Spleen (tissue), 11 donors: ENCODE measurements around the gene ARID4B. TPM values are rescaled to one million over a fixed set of nuclear protein-coding genes. Genes with fewer than 3 reads are reported as not detected.

ENCODE experiments used
- DNase-seq: peaks from one replicate; pipeline ENCODE4 v3.0.0-alpha.2; 2020
- H3K27ac ChIP-seq, 8 donors: fragments of 200-600 bp; sonication (generic) in 7 of 8; 1 replicate in 4 of 8; 2 replicates in 4 of 8; pipeline versions ENCODE4 v1.5.0 to v1.8.0; 2016 to 2021; ENCODE audit warnings: inconsistent platforms in 4 of 8, mild to moderate bottlenecking in 4 of 8, moderate library complexity in 1 of 8
- H3K27me3 ChIP-seq, 7 donors: fragments of 200-600 bp; sonication (generic) in 6 of 7; replicated peaks in 1 of 7; 1 replicate in 4 of 7; 2 replicates in 3 of 7; pipeline versions ENCODE4 v1.5.0 to v1.8.0; 2016 to 2021; ENCODE audit warnings: inconsistent platforms in 3 of 7, mild to moderate bottlenecking in 1 of 7
- H3K36me3 ChIP-seq, 6 donors: fragments of 200-600 bp; sonication (generic) in 5 of 6; 1 replicate in 4 of 6; 2 replicates in 2 of 6; pipeline versions ENCODE4 v1.5.0 to v1.8.0; 2016 to 2021; ENCODE audit warnings: inconsistent platforms in 2 of 6
- H3K4me1 ChIP-seq, 6 donors: fragments of 200-600 bp; sonication (generic) in 5 of 6; 1 replicate in 3 of 6; 2 replicates in 3 of 6; pipeline versions ENCODE4 v1.5.0 to v1.8.0; 2016 to 2021; ENCODE audit warnings: inconsistent platforms in 3 of 6
- H3K4me3 ChIP-seq, 8 donors: fragments of 200-600 bp; sonication (generic) in 7 of 8; 1 replicate in 4 of 8; 2 replicates in 4 of 8; pipeline versions ENCODE4 v1.5.0 to v1.8.0; 2016 to 2021; ENCODE audit warnings: inconsistent platforms in 4 of 8, mild to moderate bottlenecking in 4 of 8, moderate library complexity in 2 of 8
- H3K9me3 ChIP-seq, 8 donors: fragments of 200-600 bp; sonication (generic) in 7 of 8; 1 replicate in 4 of 8; 2 replicates in 4 of 8; pipeline versions ENCODE4 v1.5.0 to v1.8.0; 2016 to 2021; ENCODE audit warnings: inconsistent platforms in 4 of 8
- POLR2A ChIP-seq, 3 donors: fragments of 450-650 bp; IDR thresholded peaks; one replicate each; pipeline ENCODE4 v1.5.1; 2017; ENCODE audit warnings: antibody characterized with exemption in 3 of 3, mild to moderate bottlenecking in 1 of 3
- POLR2AphosphoS5 ChIP-seq, 3 donors: sonication (generic); formaldehyde crosslinking; IDR thresholded peaks; one replicate each; pipeline ENCODE4 v1.5.1; 2017; ENCODE audit warnings: antibody characterized with exemption in 3 of 3
- WGBS, 5 donors: extraction: QIAGEN DNeasy Blood & Tissue Kit in 3 of 5; methylation state at CpG; one replicate each; pipeline versions ENCODE4 v1.1.5 to v1.1.7; 2013 to 2018; 5-methylcytosine and 5-hydroxymethylcytosine counted together
- intact Hi-C: fragments of 100-400 bp; cut with DNase I; formaldehyde crosslinking; loops from one replicate; pipeline ENCODE4 v1.15.0; 2023; ENCODE audit warnings: low total_unique reads
- polyA plus RNA-seq, 3 donors: library from polyadenylated mRNA; stranded (reverse); fragments of 200-250 nt; gene quantifications; one replicate each; pipeline ENCODE4 v1.2.1, GENCODE V29; 2013
- total RNA-seq, 7 donors: library from RNA; depleted of rRNA in 3 of 7; stranded (reverse); fragments of >200 nt in 3 of 7; fragmentation: NEBNext Ultra II Directional in 4 of 7; extraction: Animal tissue kit (Norgen Biotek cat#: 25700) in 4 of 7; gene quantifications; one replicate each; pipeline versions ENCODE4 v1.1.0 to v1.2.1, GENCODE V29; 2016 to 2021
- TF ChIP-seq, protein P1 (sequence below), 11 experiments: fragments of 200-600 bp in 7 of 11; fragments of 450-650 bp in 4 of 11; sonication (generic) in 4 of 11; IDR thresholded peaks in 8 of 11; conservative IDR thresholded peaks in 3 of 11; 1 replicate in 7 of 11; 2 replicates in 4 of 11; pipeline versions ENCODE4 v1.4.0 to v1.8.0; 2016 to 2021; ENCODE audit warnings: antibody characterized with exemption in 11 of 11, inconsistent platforms in 4 of 11, mild to moderate bottlenecking in 1 of 11
- donor health status: healthy with polysubstance abuse.
- donor health status: DM: no; HTN: no; CAD: no; lungs with moderate emphysema.
- donor health status: DM: no; HTN: no; CAD: no.
- donor health status: Bipolar disorder and iron deficiency.
- donor health status: healthy.
- donor health status: DM: no; HTN: no; CAD: no.
- donor health status: DM: yes; HTN: yes; CAD: no.

ARID4B gene
- total and polyA plus RNA-seq, 10 donors, result 13.2 to 82.0 (median 65.6) TPM

DNA sequence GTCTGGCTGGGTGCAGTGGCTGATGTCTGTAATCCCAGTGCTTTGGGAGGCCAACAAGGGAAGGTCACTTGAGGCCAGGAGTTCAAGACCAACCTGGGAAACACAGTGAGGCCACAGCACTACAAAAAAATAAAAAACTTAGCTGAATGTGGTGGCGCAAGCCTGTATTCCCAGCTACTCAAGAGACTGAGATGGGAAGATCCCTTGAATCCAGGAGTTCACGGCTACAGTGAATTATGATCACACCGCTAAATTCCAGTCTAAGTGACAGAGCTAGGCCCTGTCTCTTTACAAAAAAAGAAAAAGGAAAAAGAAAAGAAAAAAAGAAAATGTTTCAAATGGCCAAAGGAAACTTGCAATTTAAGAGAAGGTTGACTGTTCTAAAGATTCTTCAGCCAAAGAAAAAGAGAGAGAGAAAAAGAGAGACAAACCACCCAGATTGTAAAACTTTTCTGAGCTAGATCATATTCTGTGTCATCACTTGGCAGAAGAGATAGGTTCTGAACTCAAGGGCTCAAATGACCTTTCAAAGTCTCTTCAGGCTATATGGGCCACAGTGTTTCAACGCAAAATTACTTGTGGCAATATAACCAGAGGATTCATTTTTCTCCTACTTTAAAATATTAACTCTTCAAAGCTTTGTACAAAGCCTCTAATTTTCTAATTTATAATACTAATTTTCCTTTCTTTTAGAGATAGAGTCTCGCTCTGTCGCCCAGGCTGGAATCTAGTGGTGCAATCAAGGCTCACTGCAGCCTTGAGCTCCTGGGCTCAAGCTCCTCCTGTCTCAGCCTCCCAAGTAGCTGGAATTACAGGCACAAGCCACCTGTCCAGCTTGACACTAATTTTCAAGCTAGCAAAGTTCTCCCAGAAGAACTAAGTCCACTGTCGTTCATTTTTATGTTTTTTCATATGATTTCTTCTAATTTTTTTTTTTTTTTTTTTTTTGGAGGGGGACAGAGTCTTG is 20.5 kb downstream of the ARID4B start:
- Histone ChIP-seq H3K4me1 (peaks cover 31 to 86% (median 73%) of the 10 kb centered on the region in 6 donors), H3K27ac (peak overlapping the region in 1 of 8 donors; percentile 22), H3K27me3 (no peaks in the 10 kb centered on the region), H3K4me3 (no peak overlapping the region), H3K9me3 (no peaks in the 10 kb centered on the region), H3K36me3 (peaks cover 0 to 19% (median 0%) of the 10 kb centered on the region in 6 donors)
- TF ChIP-seq, protein P1, sequence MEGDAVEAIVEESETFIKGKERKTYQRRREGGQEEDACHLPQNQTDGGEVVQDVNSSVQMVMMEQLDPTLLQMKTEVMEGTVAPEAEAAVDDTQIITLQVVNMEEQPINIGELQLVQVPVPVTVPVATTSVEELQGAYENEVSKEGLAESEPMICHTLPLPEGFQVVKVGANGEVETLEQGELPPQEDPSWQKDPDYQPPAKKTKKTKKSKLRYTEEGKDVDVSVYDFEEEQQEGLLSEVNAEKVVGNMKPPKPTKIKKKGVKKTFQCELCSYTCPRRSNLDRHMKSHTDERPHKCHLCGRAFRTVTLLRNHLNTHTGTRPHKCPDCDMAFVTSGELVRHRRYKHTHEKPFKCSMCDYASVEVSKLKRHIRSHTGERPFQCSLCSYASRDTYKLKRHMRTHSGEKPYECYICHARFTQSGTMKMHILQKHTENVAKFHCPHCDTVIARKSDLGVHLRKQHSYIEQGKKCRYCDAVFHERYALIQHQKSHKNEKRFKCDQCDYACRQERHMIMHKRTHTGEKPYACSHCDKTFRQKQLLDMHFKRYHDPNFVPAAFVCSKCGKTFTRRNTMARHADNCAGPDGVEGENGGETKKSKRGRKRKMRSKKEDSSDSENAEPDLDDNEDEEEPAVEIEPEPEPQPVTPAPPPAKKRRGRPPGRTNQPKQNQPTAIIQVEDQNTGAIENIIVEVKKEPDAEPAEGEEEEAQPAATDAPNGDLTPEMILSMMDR (IDR thresholded peaks at IDR 0.05 in 8 of 11, conservative IDR thresholded peaks at IDR 0.05 in 3 of 11), result no peak
- TF ChIP-seq POLR2AphosphoS5 (IDR thresholded peaks at IDR 0.05), result no peak
- no peak for TF ChIP-seq POLR2A (IDR thresholded peaks at IDR 0.05)
- WGBS, 5 donors, result 87 to 94% (median 90%) methylated on average over 7 of the region's 7 CpGs
- intact Hi-C loops, result no loop called here
- DNase-seq, result no peak

DNA sequence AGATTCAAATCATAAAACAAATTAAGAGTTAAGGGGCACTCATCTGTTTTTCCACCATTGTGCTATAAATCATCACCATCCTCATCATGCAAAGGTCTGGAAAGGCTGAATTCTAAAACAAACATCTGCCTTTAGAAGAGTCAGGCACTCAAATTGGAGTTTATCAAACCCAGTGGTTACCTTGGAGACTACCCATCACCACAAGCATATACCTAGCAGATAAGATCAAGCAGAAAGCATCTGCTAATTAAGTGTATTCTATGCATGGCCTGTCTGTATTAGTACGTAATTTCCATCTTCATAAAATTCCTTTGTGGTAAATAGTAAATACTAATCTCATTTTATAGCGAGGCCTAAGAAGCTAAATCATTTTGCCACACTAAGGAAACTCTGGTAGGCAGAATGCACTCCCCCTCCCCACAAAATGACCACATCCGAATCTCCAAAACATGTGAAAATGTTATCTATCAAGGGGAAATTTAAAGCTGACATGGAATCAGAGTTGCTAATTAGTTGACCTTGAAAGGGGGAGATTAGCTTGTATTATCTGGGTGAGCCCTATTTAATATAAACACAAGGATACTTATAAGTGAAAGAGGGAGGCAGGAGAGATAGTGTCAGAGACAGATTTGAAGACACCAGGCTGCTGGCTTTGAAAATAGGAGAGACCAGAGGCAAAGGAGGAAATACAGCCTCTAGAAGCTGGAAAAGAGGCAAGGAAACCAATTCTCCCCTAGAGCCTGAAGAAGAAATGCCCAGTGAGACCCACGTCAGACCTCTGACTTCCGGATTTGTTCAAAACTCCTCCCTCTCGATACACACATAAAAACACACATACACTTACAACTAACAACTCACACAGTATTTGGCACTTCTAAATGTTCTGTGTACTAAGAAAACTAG is 23.2 kb downstream of the ARID4B start:
- Histone ChIP-seq H3K36me3 (no peaks in the 10 kb centered on the region), H3K27me3 (no peaks in the 10 kb centered on the region), H3K9me3 (no peaks in the 10 kb centered on the region), H3K4me3 (no peak overlapping the region), H3K27ac (peak overlapping the region; percentile 2 to 70 (median 56)), H3K4me1 (peaks cover 25 to 88% (median 69%) of the 10 kb centered on the region in 6 donors)
- DNase-seq, result no peak
- WGBS, 5 donors, result 27 to 34% (median 27%) methylated on average over 6 of the region's 6 CpGs
- intact Hi-C loops, result no loop called here
- TF ChIP-seq, protein P1 (IDR thresholded peaks at IDR 0.05 in 8 of 11, conservative IDR thresholded peaks at IDR 0.05 in 3 of 11), result no peak
- TF ChIP-seq POLR2A (IDR thresholded peaks at IDR 0.05), result no peak
- no peak for TF ChIP-seq POLR2AphosphoS5 (IDR thresholded peaks at IDR 0.05)

DNA sequence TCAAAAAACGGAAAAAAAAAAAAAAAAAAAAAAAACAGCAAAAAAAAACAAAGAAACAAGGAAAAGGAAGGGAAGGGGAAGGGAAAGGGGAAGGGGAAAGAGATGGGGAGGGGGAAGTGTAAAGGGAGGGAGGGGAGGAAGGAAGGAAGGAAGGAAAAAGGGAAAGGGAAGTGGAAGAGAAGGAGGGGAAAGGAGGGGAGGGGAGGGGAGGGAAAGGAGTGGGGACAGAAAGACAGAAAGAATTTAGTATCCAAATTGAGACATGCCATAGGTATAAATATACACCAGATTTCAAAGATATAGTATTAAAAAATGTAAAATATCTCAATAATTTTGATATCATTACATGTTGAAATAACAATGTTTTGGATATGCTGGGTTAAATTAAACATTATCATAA is 25.8 kb downstream of the ARID4B start:
- Histone ChIP-seq H3K4me3 (no peak overlapping the region), H3K27me3 (no peaks in the 10 kb centered on the region), H3K9me3 (peaks cover 0 to 5% (median 2%) of the 10 kb centered on the region in 8 donors), H3K36me3 (no peaks in the 10 kb centered on the region), H3K27ac (no peak overlapping the region), H3K4me1 (peaks cover 20 to 100% (median 82%) of the 10 kb centered on the region in 6 donors)
- no peak for DNase-seq
- 71 to 90% (median 81%) methylated on average over 1 of the region's 1 CpG for WGBS, 5 donors
- intact Hi-C loops, result no loop called here
- TF ChIP-seq POLR2AphosphoS5 (IDR thresholded peaks at IDR 0.05), result no peak
- no peak for TF ChIP-seq POLR2A (IDR thresholded peaks at IDR 0.05)
- TF ChIP-seq, protein P1 (IDR thresholded peaks at IDR 0.05 in 8 of 11, conservative IDR thresholded peaks at IDR 0.05 in 3 of 11), result no peak
